Measurements from ENCODE around the gene IL13. TPM values are rescaled to one million over a fixed set of nuclear protein-coding genes. Genes with fewer than 3 reads are reported as not detected.

IL13 gene
- total and polyA plus RNA-seq, 2 donors (not counting 3 experiments of a cell fraction or from before 2014, with no cell fraction given): 0.06 TPM; not detected in 1

- H3K9me3 ChIP-seq (replicated peaks; ENCODE audit: control insufficient read depth, insufficient read depth, low read length): no peaks in the 10 kb centered on the region
- no peak overlapping the region for H3K9ac ChIP-seq (replicated peaks; ENCODE audit: extremely low read depth, insufficient read depth, low read length)
- H3K9me1 ChIP-seq (replicated peaks; ENCODE audit: control insufficient read depth, extremely low read depth, insufficient read depth, low read length): no peaks in the 10 kb centered on the region
- H2AFZ ChIP-seq (ENCODE audit: low read depth, low read length): no peak overlapping the region
- ChIA-PET CTCF (interaction anchor here (0.9 kb wide), 1 partner anchor 12 kb away, joined by 3 read pairs; no protein-coding TSS in a partner anchor), POLR2A (no interaction called here)
- intact Hi-C loops (cut with micrococcal nuclease): no loop called here
- H3K36me3 ChIP-seq (ENCODE audit: control insufficient read depth in 2 of 2, extremely low read depth in 1 of 2, insufficient read depth in 2 of 2, low read length in 2 of 2): peaks cover 4% of the 10 kb centered on the region in 2 experiments
- H3K27me3 ChIP-seq (ENCODE audit: control insufficient read depth in 2 of 2, insufficient read depth in 2 of 2, low read length in 2 of 2): no peaks in the 10 kb centered on the region
- no peak for FAIRE-seq
- no peaks in the 10 kb centered on the region for H4K20me1 ChIP-seq (replicated peaks; ENCODE audit: control insufficient read depth, extremely low read depth, insufficient read depth, low read length)
- H3K27ac ChIP-seq (ENCODE audit: insufficient read depth, low read depth, low read length): no peak overlapping the region
- no peak for TF ChIP-seq EZH2 (IDR thresholded peaks at IDR 0.05; ENCODE audit: borderline replicate concordance, low read depth, low read length, severe bottlenecking)
- no peak for TF ChIP-seq FOS (IDR thresholded peaks at IDR 0.05; ENCODE audit: borderline replicate concordance, insufficient read depth, low read length)
- no peak for TF ChIP-seq POLR2AphosphoS5 (IDR thresholded peaks at IDR 0.05; ENCODE audit: insufficient read depth, low read depth, low read length)
- TF ChIP-seq POLR2A (IDR thresholded peaks at IDR 0.05; ENCODE audit: low read depth, low read length): no peak
- TF ChIP-seq MAX (IDR thresholded peaks at IDR 0.05; ENCODE audit: insufficient read depth, insufficient read length): no peak
- TF ChIP-seq JUN (IDR thresholded peaks at IDR 0.05; ENCODE audit: borderline replicate concordance, insufficient read depth, insufficient read length, low read depth): no peak
- TF ChIP-seq MYC (IDR thresholded peaks at IDR 0.05; ENCODE audit: low read depth, low read length): no peak
- no peak for TF ChIP-seq CTCF (IDR thresholded peaks at IDR 0.05; ENCODE audit: extremely low read depth in 1 of 2, insufficient read depth in 1 of 2, low read depth in 1 of 2, low read length in 2 of 2)
- no peak for TF ChIP-seq GATA2 (IDR thresholded peaks at IDR 0.05; ENCODE audit: insufficient read depth, insufficient read length, low read depth, low read length)
- no peaks in the 10 kb centered on the region for H3K4me1 ChIP-seq (ENCODE audit: control insufficient read depth, extremely low read depth, insufficient read depth, low read length)
- no peak overlapping the region for H3K4me3 ChIP-seq (replicated peaks in 1 of 3; ENCODE audit: insufficient read depth in 1 of 3, low read depth in 1 of 3, low read length in 3 of 3)
- no peak overlapping the region for H3K4me2 ChIP-seq (ENCODE audit: insufficient read depth, low read length)
- no peaks in the 10 kb centered on the region for H3K79me2 ChIP-seq (ENCODE audit: control insufficient read depth, insufficient read depth, low read length)
- DNase-seq (ENCODE audit: low read depth, low spot score): no peak
- no TSS peak for BruUV-seq (replicated peaks)
- dilution Hi-C loops (cut with MboI; ENCODE audit: extremely low pct_ligation_motif_present, low sequenced_read_pairs): no loop called here
These were observed 22.1 kb upstream of the IL13 start for GRCh38 chr5:132635873-132636272.
